Smooth muscle cell (in vitro differentiated cells): ENCODE measurements around the gene PRRC1. TPM values are rescaled to one million over a fixed set of nuclear protein-coding genes. Genes with fewer than 3 reads are reported as not detected.

Experiments
- DNase-seq: peaks from one replicate; lab custom pipeline; 2025; ENCODE audit not compliant: unreplicated experiment; lab: John Stamatoyannopoulos, UW
- H2AFZ ChIP-seq: fragments of 200-600 bp; sonication (generic); 2 replicates; pipeline ENCODE4 v1.6.0; 2016; ENCODE audit warnings: antibody characterized with exemption, low read depth, mild to moderate bottlenecking
- H3F3A ChIP-seq: fragments of 200-600 bp; sonication (generic); 2 replicates; pipeline ENCODE4 v1.6.0; 2017; ENCODE audit warnings: antibody characterized with exemption, low read depth
- H3K27ac ChIP-seq: fragments of 200-600 bp; sonication (generic); 2 replicates; pipeline ENCODE4 v1.5.1; 2016; ENCODE audit warnings: low read depth, mild to moderate bottlenecking
- H3K27me3 ChIP-seq: fragments of 200-600 bp; sonication (generic); 2 replicates; pipeline ENCODE4 v1.6.1; 2016; ENCODE audit warnings: low read depth, mild to moderate bottlenecking
- H3K36me3 ChIP-seq: fragments of 200-600 bp; sonication (generic); 2 replicates; pipeline ENCODE4 v1.5.1; 2016; ENCODE audit warnings: low read depth
- H3K4me1 ChIP-seq: fragments of 200-600 bp; sonication (generic); 2 replicates; pipeline ENCODE4 v1.5.1; 2016; ENCODE audit warnings: low read depth
- H3K4me2 ChIP-seq: fragments of 200-600 bp; sonication (generic); 2 replicates; pipeline ENCODE4 v1.6.0; 2016; ENCODE audit warnings: mild to moderate bottlenecking
- H3K4me3 ChIP-seq: fragments of 200-600 bp; sonication (generic); 2 replicates; pipeline ENCODE4 v1.5.1; 2016; ENCODE audit warnings: mild to moderate bottlenecking
- H3K79me2 ChIP-seq: fragments of 200-600 bp; sonication (generic); 2 replicates; pipeline ENCODE4 v1.6.0; 2016; ENCODE audit warnings: low read depth, mild to moderate bottlenecking
- H3K9ac ChIP-seq: fragments of 200-600 bp; sonication (generic); 2 replicates; pipeline ENCODE4 v1.6.0; 2016; ENCODE audit warnings: low read depth
- H3K9me3 ChIP-seq: fragments of 200-600 bp; sonication (generic); replicated peaks from 2 replicates; pipeline ENCODE4 v1.5.1; 2016; ENCODE audit warnings: low read depth
- H4K20me1 ChIP-seq: fragments of 200-600 bp; sonication (generic); 2 replicates; pipeline ENCODE4 v1.6.0; 2016; ENCODE audit warnings: low read depth
- WGBS: methylation state at CpG from one replicate; pipeline ENCODE4 v1.1.7; 2016; ENCODE audit warnings: low lambda C conversion rate; 5-methylcytosine and 5-hydroxymethylcytosine counted together
- polyA plus RNA-seq: library from polyadenylated mRNA; unstranded; fragments of >200 nt; fragmentation: Nextera tagmentation; extraction: Ambion mirVana; gene quantifications from 2 replicates; pipeline ENCODE4 v1.2.1, GENCODE V29; 2016
- total RNA-seq: library from RNA; depleted of rRNA; stranded (reverse); fragments of >200 nt; gene quantifications from 2 replicates; pipeline ENCODE4 v1.2.3, GENCODE V29; 2014
- TF ChIP-seq, protein P1 (sequence below): fragments of 200-600 bp; sonication (generic); IDR thresholded peaks from 2 replicates; pipeline ENCODE4 v1.5.1; 2017; ENCODE audit warnings: borderline replicate concordance, mild to moderate bottlenecking, antibody characterized with exemption; ENCODE audit not compliant: insufficient read depth, poor library complexity, severe bottlenecking

Gene PRRC1
- total and polyA plus RNA-seq, 2 experiments from 2014 or later, result 80.5 to 159 TPM

GRCh38 chr5:127486471-127486870 is 31.0 kb upstream of the PRRC1 start:
- Histone ChIP-seq H3K9me3 (no peaks in the 10 kb centered on the region), H3K4me1 (no peaks in the 10 kb centered on the region), H3K79me2 (no peaks in the 10 kb centered on the region), H3K36me3 (no peaks in the 10 kb centered on the region), H4K20me1 (no peaks in the 10 kb centered on the region), H2AFZ (no peak overlapping the region), H3F3A (no peaks in the 10 kb centered on the region), H3K4me3 (no peak overlapping the region), H3K27ac (no peak overlapping the region), H3K4me2 (no peak overlapping the region), H3K27me3 (no peaks in the 10 kb centered on the region), H3K9ac (no peak overlapping the region)
- WGBS, result 90% methylated on average over 4 of the region's 4 CpGs
- no peak for DNase-seq
- TF ChIP-seq, protein P1, sequence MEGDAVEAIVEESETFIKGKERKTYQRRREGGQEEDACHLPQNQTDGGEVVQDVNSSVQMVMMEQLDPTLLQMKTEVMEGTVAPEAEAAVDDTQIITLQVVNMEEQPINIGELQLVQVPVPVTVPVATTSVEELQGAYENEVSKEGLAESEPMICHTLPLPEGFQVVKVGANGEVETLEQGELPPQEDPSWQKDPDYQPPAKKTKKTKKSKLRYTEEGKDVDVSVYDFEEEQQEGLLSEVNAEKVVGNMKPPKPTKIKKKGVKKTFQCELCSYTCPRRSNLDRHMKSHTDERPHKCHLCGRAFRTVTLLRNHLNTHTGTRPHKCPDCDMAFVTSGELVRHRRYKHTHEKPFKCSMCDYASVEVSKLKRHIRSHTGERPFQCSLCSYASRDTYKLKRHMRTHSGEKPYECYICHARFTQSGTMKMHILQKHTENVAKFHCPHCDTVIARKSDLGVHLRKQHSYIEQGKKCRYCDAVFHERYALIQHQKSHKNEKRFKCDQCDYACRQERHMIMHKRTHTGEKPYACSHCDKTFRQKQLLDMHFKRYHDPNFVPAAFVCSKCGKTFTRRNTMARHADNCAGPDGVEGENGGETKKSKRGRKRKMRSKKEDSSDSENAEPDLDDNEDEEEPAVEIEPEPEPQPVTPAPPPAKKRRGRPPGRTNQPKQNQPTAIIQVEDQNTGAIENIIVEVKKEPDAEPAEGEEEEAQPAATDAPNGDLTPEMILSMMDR, result no peak

- DNase-seq, result no peak
Observed at GRCh38 chr5:127492854-127493738, 24.3 kb upstream of the PRRC1 start.

GRCh38 chr5:127498548-127498947 is 18.9 kb upstream of the PRRC1 start:
- Histone ChIP-seq H3K4me2 (no peak overlapping the region), H3K27me3 (peaks cover 41% of the 10 kb centered on the region), H3K9me3 (no peaks in the 10 kb centered on the region), H4K20me1 (no peaks in the 10 kb centered on the region), H3K36me3 (no peaks in the 10 kb centered on the region), H2AFZ (no peak overlapping the region), H3K79me2 (no peaks in the 10 kb centered on the region), H3K4me3 (no peak overlapping the region), H3K4me1 (no peaks in the 10 kb centered on the region), H3F3A (no peaks in the 10 kb centered on the region), H3K9ac (no peak overlapping the region), H3K27ac (no peak overlapping the region)
- 58% methylated on average over 1 of the region's 1 CpG for WGBS
- no peak for DNase-seq
- TF ChIP-seq, protein P1, result no peak

More at GRCh38 chr5:127492854-127493738, 24.3 kb upstream of the PRRC1 start:
- Histone ChIP-seq H3K4me2 (no peak overlapping the region), H3K27me3 (peaks cover 35% of the 10 kb centered on the region), H4K20me1 (no peaks in the 10 kb centered on the region), H3K9me3 (no peaks in the 10 kb centered on the region), H3K4me1 (no peaks in the 10 kb centered on the region), H3K79me2 (no peaks in the 10 kb centered on the region), H2AFZ (no peak overlapping the region), H3K27ac (no peak overlapping the region), H3K4me3 (no peak overlapping the region), H3F3A (no peaks in the 10 kb centered on the region), H3K9ac (no peak overlapping the region), H3K36me3 (no peaks in the 10 kb centered on the region)
- TF ChIP-seq, protein P1, result peak; percentile 91
- WGBS, result 63% methylated on average over 3 of the region's 3 CpGs
